SK-N-MC (cell line): Measurements from ENCODE around the gene MYZAP.

Source experiments
- EZH2 ChIP-seq: fragments of 200-600 bp; sonication (generic); IDR thresholded peaks from one replicate; pipeline ENCODE4 v1.6.1; 2017; ENCODE audit warnings: antibody characterized with exemption
- POLR2AphosphoS5 ChIP-seq: IDR thresholded peaks from 2 replicates; pipeline ENCODE4 v1.6.1; 2012; ENCODE audit warnings: mild to moderate bottlenecking, low read depth, low read length, borderline replicate concordance

DNA sequence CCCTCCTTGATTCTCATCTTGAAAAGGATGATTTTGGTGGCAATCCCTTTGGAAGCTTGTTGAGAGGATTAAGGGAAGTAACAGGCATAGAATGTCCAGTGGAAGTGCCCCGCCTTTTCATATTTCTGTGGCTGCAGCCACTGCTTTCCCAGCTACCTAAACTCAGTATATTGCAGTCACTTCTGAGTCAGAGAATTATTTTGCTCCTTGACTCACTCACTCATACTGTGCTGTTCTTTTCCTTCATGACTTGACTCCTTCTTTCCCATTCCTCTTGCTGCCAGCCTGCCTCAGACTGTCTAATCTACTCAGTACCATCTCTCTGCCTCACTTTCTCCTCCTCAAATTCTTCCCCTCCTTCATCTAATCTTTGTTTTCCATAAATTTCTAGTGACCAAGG, 88.3 kb downstream of the MYZAP start:
- TF ChIP-seq POLR2AphosphoS5 = no peak
- no peak for TF ChIP-seq EZH2
